Hematopoietic multipotent progenitor cell (in vitro differentiated cells): ENCODE results near the gene MGMT. TPM values are rescaled to one million over a fixed set of nuclear protein-coding genes. Genes with fewer than 3 reads are reported as not detected.

ENCODE experiments used
- DNase-seq, 3 donors: peaks; one replicate each; pipeline ENCODE4 v3.0.0-alpha.2; 2011 to 2015; ENCODE audit warnings: low read depth in 2 of 3, low spot score in 2 of 3
- total RNA-seq: library from RNA; depleted of rRNA; stranded (reverse); fragments of >200 nt; gene quantifications from one replicate; pipeline ENCODE4 v1.2.3, GENCODE V29; 2012

Gene MGMT
- total RNA-seq, 1 donor: 36.4 TPM

GRCh38 chr10:129646973-129647372 lies 179.9 kb downstream of the MGMT start:
- no peak for DNase-seq

DNA sequence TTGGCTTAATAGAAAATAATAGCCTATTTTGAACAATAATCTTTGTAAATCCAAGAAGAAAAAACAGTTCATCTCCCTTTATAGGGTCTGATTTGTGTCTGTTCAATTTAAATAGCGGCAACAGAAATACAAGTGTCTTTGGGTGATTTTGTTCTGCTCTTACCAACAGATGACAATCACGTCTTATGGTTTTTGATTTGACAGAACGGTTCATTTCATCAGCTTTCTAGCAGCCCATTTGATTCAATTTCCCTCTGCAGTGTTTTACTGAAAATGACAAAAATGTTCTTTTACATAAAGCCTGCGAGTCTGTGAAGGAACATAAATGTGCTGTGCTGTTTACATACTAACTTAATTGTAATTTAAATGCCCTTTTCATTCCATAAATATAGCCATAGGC lies 180.5 kb downstream of the MGMT start:
- DNase-seq: no peak

DNA sequence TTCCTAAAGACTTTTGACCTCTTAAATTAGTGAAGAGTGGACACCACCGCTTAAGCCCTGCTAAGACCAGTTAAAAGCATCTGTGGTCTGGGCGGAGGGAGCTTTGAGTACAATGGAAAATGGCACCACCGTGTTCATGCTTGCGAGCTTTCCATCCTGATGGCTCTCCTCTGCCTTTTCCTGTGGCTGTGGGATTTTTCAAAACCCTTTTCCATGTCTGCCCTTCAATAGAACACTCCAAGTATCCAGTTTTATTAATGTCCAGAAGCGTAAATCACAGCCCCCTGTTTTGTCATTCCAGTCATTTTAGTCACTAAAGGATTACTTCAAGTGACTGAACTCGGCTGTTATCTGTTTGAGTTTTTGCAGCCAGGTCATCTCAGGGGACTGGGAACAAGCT lies 181.8 kb downstream of the MGMT start:
- DNase-seq: no peak

DNA sequence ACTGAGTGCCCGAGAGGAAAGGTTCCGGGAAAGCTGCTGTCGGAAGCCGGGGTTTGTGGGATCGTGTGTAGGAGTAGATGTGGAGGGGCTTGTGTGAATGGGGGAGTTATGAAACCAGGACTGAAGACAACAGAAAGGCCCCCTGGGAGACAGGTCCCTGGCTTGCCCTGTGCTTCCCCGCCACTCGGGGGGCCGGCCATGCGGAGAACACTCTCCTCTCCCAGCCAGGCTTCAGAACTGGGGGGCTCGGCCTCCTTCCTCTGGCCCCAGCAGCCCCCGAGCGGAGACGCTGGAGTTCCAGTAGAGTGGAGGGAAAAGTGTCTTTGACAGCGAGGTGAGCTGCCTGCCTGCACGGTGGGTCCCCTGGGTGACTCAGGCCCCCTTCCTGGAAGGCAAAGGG lies 185.0 kb downstream of the MGMT start:
- no peak for DNase-seq

- no peak for DNase-seq
Measured at GRCh38 chr10:129652521-129653201, 185.6 kb downstream of the MGMT start.

GRCh38 chr10:129653428-129653827 lies 186.4 kb downstream of the MGMT start:
- no peak for DNase-seq

DNA sequence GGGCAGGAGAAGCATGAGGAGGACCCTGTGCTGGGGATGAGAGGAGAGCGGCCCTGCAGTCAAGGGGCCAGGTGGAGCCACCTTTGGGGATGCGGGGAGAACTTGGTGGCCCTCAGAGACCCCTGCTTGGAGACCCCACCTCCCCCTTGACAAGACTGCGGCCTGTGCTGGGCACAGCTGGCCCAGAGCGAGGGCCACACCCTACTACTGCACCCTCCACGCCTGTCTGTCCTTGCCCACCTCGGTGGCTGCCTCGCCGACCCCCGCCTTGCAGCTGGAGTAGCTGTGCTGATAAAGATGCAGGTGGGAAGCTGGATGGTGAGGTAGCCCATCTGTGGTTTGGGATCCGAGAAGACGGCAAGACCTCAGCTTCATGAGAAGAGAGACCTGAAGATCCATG lies 186.8 kb downstream of the MGMT start:
- DNase-seq: no peak

DNA sequence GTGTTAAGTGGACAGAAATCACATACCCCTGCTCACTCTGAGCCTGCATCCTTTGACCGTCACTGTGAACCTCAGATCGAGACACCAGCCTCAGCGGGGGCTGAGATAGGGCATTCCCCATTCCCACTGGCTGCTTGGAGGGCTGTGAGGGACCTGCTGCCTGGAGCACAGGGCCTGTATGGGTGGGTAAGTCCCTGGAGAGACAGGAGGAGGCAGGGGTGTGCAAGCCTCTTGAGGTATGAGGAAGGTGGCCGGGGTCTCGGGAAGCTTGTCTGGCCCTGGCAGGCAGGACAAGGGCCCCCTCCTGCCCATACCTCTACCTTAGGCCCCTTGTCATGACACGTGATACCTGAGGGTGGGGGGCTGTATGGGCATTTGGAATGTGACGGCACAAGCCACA lies 187.4 kb downstream of the MGMT start:
- DNase-seq: no peak

DNA sequence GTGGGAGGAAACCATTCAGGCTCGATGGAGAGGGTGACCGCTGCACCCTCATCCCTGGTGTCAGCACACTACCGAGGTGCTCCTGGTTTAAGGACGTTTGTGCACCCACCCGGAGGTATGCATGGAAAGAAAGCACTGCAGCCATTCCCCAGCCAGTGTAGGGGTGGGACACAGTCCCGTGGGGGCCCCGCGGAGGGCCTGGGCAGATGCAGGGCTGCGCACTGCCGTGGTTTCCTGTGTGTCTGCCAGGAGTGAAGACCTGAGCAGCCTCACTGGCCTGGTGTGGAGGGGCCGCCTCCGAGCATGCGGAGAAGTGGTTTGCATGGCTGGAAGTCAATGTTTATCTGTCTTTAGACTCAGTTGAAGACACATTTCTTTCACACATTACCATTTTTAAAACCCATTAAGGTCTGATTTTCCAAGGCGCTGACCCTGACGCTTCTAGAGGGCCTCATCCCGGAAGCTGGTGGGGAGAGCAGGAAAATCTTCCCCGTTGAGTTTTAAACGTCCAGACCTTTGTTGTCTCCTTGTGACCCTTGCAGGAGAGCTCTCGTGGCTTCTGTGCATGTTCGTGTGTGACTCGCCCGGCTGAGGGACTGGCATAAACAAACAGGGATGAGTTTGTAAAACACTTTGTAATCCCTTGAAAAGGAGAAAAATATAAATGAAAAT lies 188.1 kb downstream of the MGMT start:
- DNase-seq: no peak

GRCh38 chr10:129655679-129656031 lies 188.6 kb downstream of the MGMT start:
- no peak for DNase-seq

DNA sequence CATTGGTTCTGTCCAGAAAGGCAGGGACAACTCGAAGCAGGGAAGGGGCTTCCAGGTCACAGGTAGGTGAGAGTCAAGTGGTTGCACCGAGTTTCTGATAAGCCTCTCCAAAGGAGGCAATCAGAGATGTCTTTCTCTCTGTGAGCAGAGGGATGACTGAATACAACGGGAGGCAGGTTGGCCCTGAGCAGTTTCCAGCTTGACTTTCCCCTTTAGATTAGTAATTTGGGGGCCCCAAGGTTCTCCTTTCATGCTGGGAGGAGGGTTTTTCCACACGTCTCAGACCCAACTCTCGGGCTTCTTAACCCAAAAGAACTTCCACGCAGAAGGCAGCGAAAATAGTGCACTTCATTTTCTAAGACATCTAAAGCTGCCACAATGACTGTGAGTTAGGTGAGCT lies 189.6 kb downstream of the MGMT start:
- no peak for DNase-seq

DNA sequence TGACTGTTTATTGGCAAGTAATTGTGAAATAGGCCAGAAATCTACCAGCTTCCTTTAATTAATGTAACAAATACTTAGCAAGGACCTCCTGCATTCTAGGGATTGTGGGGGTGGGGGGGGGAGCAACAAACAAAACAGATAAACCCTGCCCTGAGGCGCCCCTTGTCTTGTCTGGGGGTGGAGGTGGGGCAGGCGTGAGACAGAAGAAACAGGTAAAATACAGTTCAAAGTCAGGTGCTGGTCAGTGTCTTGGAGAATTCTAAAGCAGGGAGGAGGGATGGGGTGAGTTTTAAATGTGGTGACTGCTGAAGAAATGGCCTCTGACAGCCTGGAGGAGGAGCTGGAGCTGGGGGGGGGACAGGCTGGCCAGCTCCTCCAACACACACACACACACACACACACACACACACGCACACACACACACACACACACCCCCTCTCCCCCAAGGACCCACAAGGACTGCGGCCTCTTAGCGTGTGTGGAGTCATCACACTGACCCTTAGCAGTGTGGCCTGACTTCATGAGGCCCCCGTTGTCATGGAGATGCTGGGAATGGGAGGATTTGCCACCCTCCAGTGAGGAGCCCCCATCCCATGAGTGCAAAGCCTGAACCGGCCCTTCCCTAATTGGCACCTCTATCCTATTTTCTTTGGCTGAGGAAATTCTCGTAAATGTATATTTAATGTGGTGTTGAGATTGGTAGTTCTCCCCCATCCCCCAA lies 190.4 kb downstream of the MGMT start:
- DNase-seq: no peak

DNA sequence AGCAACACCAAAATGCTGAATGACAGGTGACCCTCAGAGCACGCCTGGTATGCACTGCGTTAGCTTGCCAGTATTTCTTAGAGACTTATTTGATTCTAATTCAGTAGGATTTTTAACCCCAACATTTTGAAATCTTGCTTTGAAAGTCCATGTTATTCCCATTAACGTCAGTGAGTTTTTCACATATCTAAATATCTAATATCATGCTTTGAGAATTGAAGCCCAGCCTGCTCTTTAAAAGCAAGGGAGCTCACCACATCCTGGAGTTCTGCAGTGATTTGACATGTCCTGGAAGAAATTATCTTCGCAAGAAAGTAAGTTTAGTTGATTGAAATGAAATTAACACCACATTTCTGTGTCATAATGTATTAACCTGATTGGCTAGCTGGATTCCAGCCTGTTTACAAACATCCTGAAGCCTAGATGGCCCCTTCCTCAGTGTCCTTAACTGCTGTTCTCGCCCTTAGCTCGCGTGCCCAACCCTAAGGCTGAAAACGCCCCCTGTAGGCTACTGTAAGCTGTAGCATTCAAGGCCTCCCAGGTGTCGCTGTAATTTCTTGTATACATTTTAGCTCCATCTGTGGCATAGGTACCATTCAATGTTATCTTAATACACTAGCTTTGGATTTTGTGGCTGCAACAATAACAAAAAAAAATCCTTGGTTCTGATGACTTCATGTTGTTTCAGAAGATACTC lies 191.5 kb downstream of the MGMT start:
- DNase-seq: no peak

DNA sequence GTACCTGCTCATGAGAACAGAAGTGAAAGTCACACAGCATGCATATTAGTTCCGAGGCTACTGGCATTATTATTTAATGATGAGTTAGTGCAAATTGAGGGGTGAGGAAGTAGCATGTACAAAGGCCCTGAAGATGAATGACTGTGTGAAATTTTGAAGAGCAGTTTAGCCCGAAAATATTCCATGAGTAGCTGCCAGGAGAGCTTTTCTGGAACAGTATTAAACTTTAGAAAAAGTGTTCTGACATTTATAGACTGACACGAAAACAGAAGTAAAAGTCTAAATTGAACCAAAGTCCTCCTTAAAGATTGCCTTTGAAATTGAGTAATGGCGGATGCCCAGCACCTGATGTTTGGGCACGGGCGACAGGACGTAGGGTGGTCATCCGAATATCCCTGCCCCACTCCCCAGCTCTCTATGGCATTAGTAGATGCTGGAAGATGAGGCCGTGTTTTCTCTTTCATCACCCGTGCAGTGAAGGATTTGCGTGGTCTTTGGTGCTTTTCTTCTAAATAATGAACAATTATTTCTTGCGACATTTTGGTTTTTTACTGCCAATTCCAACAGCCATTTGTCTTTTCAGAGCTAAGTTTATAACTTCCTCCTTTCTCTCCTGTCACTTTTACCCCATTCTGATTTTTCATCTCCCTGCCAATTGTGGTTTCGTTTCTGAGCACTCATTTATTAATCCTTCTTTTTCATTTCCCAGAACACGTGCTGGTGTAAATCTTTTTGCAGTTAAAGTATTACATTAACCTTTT lies 192.6 kb downstream of the MGMT start:
- DNase-seq: peak in 2 of 3 donors; percentile 8 to 49

DNA sequence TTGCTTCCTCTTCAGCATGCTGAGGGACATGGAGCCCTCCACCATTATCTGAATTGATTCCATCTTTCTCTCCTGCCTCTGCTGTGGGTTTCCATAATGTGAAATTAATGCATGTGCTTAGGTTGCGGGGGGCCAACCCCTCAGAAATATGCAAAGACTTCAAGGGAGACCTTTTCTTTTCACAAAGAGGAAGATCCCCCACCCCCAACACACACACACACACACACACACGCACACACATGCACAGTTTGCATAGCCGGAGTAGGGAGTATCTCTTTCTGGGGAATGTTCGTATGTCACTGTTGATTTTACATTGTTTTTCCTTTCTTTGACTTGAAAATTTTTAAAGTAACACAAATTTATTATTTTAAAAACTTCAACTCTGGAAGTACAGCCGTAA lies 193.5 kb downstream of the MGMT start:
- DNase-seq: no peak

DNA sequence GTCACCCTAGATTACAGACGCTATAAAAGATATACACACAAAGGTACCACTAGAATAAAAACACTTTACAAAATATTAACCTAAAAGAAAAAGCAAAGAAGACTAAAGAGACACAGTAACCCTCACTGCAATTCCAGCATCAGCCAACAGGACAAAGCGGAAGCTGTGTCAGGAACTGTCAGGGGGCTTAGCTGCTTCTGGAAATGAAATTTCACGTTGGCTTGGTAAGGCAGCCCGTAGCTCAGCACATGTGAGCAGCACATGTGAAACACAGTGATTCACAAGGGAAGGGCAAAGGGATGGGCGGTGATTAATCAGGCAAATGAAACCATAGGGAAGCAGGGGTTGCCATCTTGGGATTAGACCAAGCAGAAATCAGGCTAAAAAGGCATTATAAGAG lies 195.4 kb downstream of the MGMT start:
- DNase-seq: no peak

GRCh38 chr10:129670124-129670523 lies 203.1 kb downstream of the MGMT start:
- peak in 1 of 3 donors; percentile 8 for DNase-seq

DNA sequence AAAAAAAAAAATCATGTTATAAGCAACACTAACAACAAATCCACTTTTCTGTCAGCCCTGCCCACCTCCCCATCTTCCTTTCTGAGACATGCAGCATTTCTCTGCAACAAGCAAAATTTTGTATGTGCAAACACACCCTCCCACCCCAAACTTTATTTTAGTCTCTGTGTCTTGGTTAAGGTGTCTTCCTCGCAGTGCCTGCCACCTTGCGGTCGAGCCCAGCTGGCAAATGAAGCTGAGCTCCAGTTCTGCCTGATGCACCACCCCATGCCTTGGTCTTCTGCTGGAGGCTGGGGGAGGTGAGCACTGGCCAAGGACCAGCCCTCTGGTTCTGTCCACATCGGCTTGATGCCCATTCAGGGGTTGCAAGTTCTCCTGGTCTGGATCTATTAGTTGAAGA lies 206.3 kb downstream of the MGMT start:
- no peak for DNase-seq

DNA sequence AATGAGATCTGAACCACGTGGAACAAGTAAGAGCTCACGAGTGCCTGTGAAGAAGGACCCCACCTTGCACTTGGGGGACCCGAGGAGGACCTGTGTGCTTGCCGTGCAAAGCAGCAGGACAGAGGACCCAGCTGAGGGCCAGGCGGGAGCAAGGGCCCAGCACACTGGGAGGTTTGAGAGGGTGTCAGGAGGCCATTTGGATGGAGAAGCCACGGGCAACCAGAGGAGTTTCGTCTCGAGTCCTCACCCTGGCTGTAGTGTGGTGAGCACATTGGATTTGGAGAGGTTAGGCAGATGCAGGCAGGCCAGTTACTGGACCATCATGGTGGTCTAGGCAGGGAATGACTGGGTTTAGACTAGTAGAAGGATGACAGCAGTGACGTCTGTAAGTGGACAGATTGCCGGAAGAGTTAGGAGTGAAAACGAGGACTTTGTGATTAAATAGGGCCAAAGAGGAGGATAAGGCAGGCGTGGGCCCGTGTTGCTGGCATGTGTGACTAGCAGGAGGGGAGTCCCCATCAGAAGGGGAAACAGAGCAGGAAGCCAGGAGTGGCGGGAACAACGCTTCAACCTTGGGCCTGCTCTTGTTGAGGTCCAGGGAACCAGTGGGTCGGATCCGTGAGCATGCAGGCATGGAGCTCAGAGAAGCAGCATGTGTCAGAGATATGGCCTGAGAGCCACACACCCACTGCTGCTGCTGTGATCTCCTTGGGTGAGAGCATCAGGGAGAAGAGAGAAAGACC lies 208.2 kb downstream of the MGMT start:
- DNase-seq: no peak

DNA sequence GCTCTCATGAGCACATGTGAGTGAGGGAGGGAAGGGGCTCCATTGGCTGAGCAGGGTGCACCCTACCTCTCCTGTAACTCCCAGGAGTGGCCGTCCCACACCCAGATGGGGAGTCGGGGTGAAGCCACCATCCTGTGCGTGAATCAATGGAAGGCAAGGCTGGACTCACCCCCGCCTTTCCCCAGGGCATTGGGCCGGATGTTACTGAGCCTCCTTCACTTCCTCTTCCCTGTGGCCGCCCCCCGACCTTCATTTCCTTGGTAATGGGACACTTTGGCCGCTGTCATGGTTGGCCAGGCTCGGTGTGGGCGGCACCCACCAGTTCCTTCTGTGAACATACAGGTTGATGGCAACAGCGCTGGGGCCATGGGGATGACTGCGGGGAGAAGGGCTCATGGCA lies 209.0 kb downstream of the MGMT start:
- DNase-seq: no peak
